SK-N-SH treated with all-trans-retinoic acid at 6 μM for 48 hours (cell line): ENCODE data around the gene AKAP13.

Experiments used
- ATAC-seq: fragments of 200-7000 bp; cut with Tn5 transposase; 3 replicates; pipeline ENCODE4 v1.9.1; 2020; ENCODE audit warnings: mild to moderate bottlenecking, moderate library complexity
- ARNTL ChIP-seq: fragments of 450-650 bp; formaldehyde crosslinking; IDR thresholded peaks from 2 replicates; pipeline ENCODE4 v1.5.0; 2020; ENCODE audit warnings: low read depth, mild to moderate bottlenecking, moderate library complexity, borderline replicate concordance
- BACH2 ChIP-seq: fragments of 250-450 bp; sonication (Bioruptor Pico); IDR thresholded peaks from 2 replicates; pipeline ENCODE4 v1.9.0; 2021; ENCODE audit warnings: mild to moderate bottlenecking, borderline replicate concordance
- CSDC2 ChIP-seq: fragments of 250-450 bp; sonication (Bioruptor Pico); IDR thresholded peaks from 2 replicates; pipeline ENCODE4 v1.5.0; 2020; ENCODE audit warnings: mild to moderate bottlenecking, moderate library complexity
- ESRRG ChIP-seq: fragments of 250-450 bp; sonication (Bioruptor Pico); IDR thresholded peaks from 2 replicates; pipeline ENCODE4 v1.6.1; 2021; ENCODE audit warnings: mild to moderate bottlenecking
- GLIS3 ChIP-seq: fragments of 250-450 bp; sonication (Bioruptor Pico); IDR thresholded peaks from 2 replicates; pipeline ENCODE4 v1.5.0; 2020; ENCODE audit warnings: mild to moderate bottlenecking, moderate library complexity
- ISL1 ChIP-seq: fragments of 250-450 bp; sonication (Bioruptor Pico); IDR thresholded peaks from 2 replicates; pipeline ENCODE4 v2.1.2; 2022; ENCODE audit warnings: mild to moderate bottlenecking, moderate library complexity
- OSR1 ChIP-seq: fragments of 250-450 bp; sonication (Bioruptor Pico); IDR thresholded peaks from 2 replicates; pipeline ENCODE4 v1.8.0; 2022; ENCODE audit warnings: moderate library complexity, mild to moderate bottlenecking, inconsistent platforms
- PPARA ChIP-seq: fragments of 250-450 bp; sonication (Bioruptor Pico); IDR thresholded peaks from 2 replicates; pipeline ENCODE4 v1.5.0; 2020; ENCODE audit warnings: mild to moderate bottlenecking, borderline replicate concordance
- RARB ChIP-seq: fragments of 250-450 bp; sonication (Bioruptor Pico); IDR thresholded peaks from 2 replicates; pipeline ENCODE4 v1.8.0; 2021; ENCODE audit warnings: mild to moderate bottlenecking, moderate library complexity
- SNAI2 ChIP-seq: fragments of 250-450 bp; sonication (Bioruptor Pico); IDR thresholded peaks from 2 replicates; pipeline ENCODE4 v1.5.0; 2020; ENCODE audit warnings: mild to moderate bottlenecking, moderate library complexity
- TCF4 ChIP-seq: fragments of 250-450 bp; sonication (Bioruptor Pico); IDR thresholded peaks from 2 replicates; pipeline ENCODE4 v1.8.0; 2021; ENCODE audit warnings: mild to moderate bottlenecking, moderate library complexity, borderline replicate concordance
- TOX ChIP-seq: fragments of 250-450 bp; sonication (Bioruptor Pico); IDR thresholded peaks from 2 replicates; pipeline ENCODE4 v1.8.0; 2021; ENCODE audit warnings: mild to moderate bottlenecking, moderate library complexity, borderline replicate concordance
- ZC3H10 ChIP-seq: fragments of 250-450 bp; sonication (Bioruptor Pico); IDR thresholded peaks from 2 replicates; pipeline ENCODE4 v1.5.1; 2021; ENCODE audit warnings: mild to moderate bottlenecking, moderate library complexity
- ZFP3 ChIP-seq: fragments of 250-450 bp; sonication (Bioruptor Pico); IDR thresholded peaks from 2 replicates; pipeline ENCODE4 v1.5.0; 2020; ENCODE audit warnings: mild to moderate bottlenecking, moderate library complexity
- ZFP30 ChIP-seq: fragments of 450-650 bp; formaldehyde crosslinking; IDR thresholded peaks from 2 replicates; pipeline ENCODE4 v1.5.0; 2022; ENCODE audit warnings: mild to moderate bottlenecking, moderate library complexity
- ZNF70 ChIP-seq: fragments of 450-650 bp; formaldehyde crosslinking; IDR thresholded peaks from 2 replicates; pipeline ENCODE4 v1.5.0; 2020; ENCODE audit warnings: mild to moderate bottlenecking, moderate library complexity
- ZNF8 ChIP-seq: fragments of 450-650 bp; formaldehyde crosslinking; IDR thresholded peaks from 2 replicates; pipeline ENCODE4 v1.5.0; 2020; ENCODE audit warnings: mild to moderate bottlenecking, moderate library complexity
- TF ChIP-seq, protein P1 (sequence below): fragments of 250-450 bp; sonication (Bioruptor Pico); IDR thresholded peaks from 2 replicates; pipeline ENCODE4 v1.5.1; 2020; ENCODE audit warnings: low read depth, mild to moderate bottlenecking, moderate library complexity
- TF ChIP-seq, protein P2 (sequence below): fragments of 250-450 bp; sonication (Bioruptor Pico); IDR thresholded peaks from 2 replicates; pipeline ENCODE4 v1.8.0; 2020; ENCODE audit warnings: mild to moderate bottlenecking, moderate library complexity, borderline replicate concordance
- TF ChIP-seq, protein P3 (sequence below): fragments of 250-450 bp; sonication (Bioruptor Pico); IDR thresholded peaks from 2 replicates; pipeline ENCODE4 v1.5.0; 2020; ENCODE audit warnings: mild to moderate bottlenecking, moderate library complexity
- TF ChIP-seq, protein P4 (sequence below): fragments of 250-450 bp; sonication (Bioruptor Pico); IDR thresholded peaks from 2 replicates; pipeline ENCODE4 v1.8.0; 2021; ENCODE audit warnings: low read depth, mild to moderate bottlenecking, moderate library complexity, borderline replicate concordance

Gene AKAP13

DNA sequence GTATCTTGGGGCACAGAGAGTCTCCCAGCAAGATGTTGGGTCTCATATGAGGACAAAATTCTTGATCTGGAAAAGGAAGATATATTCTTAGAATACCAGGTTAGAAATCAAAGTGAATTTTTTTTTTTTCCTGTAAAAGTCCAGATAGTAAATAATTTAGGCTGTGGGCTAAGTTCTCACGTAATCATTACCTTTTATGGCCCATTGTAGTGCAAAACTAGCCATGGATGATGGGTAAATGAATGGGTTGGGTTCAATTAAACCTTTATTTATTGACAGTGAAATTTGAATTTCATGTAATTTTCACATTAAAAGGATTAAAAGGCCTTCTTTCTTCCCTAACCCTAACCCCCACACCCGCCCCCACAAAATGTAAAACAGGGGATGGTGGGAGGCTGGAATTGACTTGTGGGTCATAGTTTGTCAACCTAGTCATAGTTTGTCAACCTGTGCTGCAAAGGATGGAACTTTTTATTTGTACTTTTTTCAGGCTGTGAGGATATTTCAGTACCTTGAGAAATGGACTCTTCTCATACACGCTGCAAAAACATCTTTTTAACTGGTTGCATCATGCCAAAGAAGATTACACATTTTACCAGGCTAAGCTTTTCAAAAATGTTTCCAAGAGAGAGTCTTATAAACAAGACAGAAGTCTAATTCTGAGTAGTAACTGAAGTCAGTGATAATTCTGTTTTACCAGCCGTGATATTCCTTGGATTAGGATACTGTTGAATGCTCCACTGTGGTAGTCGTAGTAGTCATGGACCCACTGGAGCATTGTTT lies 138.8 kb downstream of the AKAP13 start:
- TF ChIP-seq, protein P1, sequence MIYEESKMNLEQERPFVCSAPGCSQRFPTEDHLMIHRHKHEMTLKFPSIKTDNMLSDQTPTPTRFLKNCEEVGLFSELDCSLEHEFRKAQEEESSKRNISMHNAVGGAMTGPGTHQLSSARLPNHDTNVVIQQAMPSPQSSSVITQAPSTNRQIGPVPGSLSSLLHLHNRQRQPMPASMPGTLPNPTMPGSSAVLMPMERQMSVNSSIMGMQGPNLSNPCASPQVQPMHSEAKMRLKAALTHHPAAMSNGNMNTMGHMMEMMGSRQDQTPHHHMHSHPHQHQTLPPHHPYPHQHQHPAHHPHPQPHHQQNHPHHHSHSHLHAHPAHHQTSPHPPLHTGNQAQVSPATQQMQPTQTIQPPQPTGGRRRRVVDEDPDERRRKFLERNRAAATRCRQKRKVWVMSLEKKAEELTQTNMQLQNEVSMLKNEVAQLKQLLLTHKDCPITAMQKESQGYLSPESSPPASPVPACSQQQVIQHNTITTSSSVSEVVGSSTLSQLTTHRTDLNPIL (CRISPR knock-in tag): no peak
- TF ChIP-seq ZNF70 (CRISPR knock-in tag) (no peak), ZC3H10 (CRISPR knock-in tag) (no peak), GLIS3 (CRISPR knock-in tag) (no peak), ISL1 (CRISPR knock-in tag) (no peak), ZFP3 (no peak), BACH2 (no peak), ZNF8 (no peak), OSR1 (CRISPR knock-in tag) (no peak), ZFP30 (CRISPR knock-in tag) (no peak), CSDC2 (CRISPR knock-in tag) (no peak), SNAI2 (CRISPR knock-in tag) (no peak), TOX (CRISPR knock-in tag) (no peak), TCF4 (CRISPR knock-in tag) (no peak)
- TF ChIP-seq, protein P2, sequence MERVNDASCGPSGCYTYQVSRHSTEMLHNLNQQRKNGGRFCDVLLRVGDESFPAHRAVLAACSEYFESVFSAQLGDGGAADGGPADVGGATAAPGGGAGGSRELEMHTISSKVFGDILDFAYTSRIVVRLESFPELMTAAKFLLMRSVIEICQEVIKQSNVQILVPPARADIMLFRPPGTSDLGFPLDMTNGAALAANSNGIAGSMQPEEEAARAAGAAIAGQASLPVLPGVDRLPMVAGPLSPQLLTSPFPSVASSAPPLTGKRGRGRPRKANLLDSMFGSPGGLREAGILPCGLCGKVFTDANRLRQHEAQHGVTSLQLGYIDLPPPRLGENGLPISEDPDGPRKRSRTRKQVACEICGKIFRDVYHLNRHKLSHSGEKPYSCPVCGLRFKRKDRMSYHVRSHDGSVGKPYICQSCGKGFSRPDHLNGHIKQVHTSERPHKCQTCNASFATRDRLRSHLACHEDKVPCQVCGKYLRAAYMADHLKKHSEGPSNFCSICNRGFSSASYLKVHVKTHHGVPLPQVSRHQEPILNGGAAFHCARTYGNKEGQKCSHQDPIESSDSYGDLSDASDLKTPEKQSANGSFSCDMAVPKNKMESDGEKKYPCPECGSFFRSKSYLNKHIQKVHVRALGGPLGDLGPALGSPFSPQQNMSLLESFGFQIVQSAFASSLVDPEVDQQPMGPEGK (CRISPR knock-in tag): no peak
- TF ChIP-seq, protein P3, sequence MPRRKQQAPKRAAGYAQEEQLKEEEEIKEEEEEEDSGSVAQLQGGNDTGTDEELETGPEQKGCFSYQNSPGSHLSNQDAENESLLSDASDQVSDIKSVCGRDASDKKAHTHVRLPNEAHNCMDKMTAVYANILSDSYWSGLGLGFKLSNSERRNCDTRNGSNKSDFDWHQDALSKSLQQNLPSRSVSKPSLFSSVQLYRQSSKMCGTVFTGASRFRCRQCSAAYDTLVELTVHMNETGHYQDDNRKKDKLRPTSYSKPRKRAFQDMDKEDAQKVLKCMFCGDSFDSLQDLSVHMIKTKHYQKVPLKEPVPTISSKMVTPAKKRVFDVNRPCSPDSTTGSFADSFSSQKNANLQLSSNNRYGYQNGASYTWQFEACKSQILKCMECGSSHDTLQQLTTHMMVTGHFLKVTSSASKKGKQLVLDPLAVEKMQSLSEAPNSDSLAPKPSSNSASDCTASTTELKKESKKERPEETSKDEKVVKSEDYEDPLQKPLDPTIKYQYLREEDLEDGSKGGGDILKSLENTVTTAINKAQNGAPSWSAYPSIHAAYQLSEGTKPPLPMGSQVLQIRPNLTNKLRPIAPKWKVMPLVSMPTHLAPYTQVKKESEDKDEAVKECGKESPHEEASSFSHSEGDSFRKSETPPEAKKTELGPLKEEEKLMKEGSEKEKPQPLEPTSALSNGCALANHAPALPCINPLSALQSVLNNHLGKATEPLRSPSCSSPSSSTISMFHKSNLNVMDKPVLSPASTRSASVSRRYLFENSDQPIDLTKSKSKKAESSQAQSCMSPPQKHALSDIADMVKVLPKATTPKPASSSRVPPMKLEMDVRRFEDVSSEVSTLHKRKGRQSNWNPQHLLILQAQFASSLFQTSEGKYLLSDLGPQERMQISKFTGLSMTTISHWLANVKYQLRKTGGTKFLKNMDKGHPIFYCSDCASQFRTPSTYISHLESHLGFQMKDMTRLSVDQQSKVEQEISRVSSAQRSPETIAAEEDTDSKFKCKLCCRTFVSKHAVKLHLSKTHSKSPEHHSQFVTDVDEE: no peak
- TF ChIP-seq, protein P4, sequence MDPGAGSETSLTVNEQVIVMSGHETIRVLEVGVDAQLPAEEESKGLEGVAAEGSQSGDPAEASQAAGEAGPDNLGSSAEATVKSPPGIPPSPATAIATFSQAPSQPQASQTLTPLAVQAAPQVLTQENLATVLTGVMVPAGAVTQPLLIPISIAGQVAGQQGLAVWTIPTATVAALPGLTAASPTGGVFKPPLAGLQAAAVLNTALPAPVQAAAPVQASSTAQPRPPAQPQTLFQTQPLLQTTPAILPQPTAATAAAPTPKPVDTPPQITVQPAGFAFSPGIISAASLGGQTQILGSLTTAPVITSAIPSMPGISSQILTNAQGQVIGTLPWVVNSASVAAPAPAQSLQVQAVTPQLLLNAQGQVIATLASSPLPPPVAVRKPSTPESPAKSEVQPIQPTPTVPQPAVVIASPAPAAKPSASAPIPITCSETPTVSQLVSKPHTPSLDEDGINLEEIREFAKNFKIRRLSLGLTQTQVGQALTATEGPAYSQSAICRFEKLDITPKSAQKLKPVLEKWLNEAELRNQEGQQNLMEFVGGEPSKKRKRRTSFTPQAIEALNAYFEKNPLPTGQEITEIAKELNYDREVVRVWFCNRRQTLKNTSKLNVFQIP (CRISPR knock-in tag): no peak
- no peak for ATAC-seq

DNA sequence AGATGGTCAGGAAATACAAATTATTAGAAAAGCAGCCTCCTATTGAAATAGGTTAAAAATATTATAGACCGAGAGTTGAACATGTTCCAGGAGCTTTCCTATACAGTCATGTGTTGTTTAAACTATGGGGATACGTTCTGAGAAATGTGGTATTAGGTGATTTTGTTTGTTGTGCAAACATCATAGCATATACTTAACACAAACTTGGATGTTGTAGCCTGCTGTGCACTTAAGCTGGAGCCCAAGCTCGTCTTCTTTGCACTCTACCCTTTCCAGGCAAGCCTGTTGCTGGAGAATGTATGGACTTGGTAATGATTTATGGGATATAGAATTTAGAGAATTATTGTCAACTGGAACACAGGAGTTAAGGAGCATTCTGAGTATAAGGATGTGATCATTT lies 140.2 kb downstream of the AKAP13 start:
- ATAC-seq: no peak
- TF ChIP-seq ZFP30 (CRISPR knock-in tag) (no peak), CSDC2 (CRISPR knock-in tag) (no peak), TOX (CRISPR knock-in tag) (no peak), ESRRG (CRISPR knock-in tag) (no peak), PPARA (no peak), ZC3H10 (CRISPR knock-in tag) (no peak), ZFP3 (no peak), ARNTL (CRISPR knock-in tag) (no peak), OSR1 (CRISPR knock-in tag) (no peak), ISL1 (CRISPR knock-in tag) (no peak), RARB (no peak), TCF4 (CRISPR knock-in tag) (no peak)
- TF ChIP-seq, protein P3: no peak
- TF ChIP-seq, protein P4 (CRISPR knock-in tag): no peak
